Keratinocyte (primary cell): ENCODE measurements around the gene MBTPS1.

Experiments used
- EZH2 ChIP-seq: IDR thresholded peaks from one replicate; pipeline ENCODE4 v1.6.1; 2012; ENCODE audit warnings: inconsistent platforms, mild to moderate bottlenecking, low read length, moderate library complexity
- TF ChIP-seq, protein P1 (sequence below), 3 experiments: IDR thresholded peaks in 1 of 3; conservative IDR thresholded peaks in 1 of 3; optimal IDR thresholded peaks in 1 of 3; 2 replicates in 2 of 3; 3 replicates in 1 of 3; pipeline versions ENCODE3 to v1.5.1; 2011; ENCODE audit warnings: low read length in 3 of 3, mild to moderate bottlenecking in 3 of 3, moderate library complexity in 2 of 3, control low read depth in 1 of 3, inconsistent platforms in 1 of 3; ENCODE audit not compliant: insufficient read depth in 2 of 3; ENCODE audit errors: extremely low read depth in 1 of 3

DNA sequence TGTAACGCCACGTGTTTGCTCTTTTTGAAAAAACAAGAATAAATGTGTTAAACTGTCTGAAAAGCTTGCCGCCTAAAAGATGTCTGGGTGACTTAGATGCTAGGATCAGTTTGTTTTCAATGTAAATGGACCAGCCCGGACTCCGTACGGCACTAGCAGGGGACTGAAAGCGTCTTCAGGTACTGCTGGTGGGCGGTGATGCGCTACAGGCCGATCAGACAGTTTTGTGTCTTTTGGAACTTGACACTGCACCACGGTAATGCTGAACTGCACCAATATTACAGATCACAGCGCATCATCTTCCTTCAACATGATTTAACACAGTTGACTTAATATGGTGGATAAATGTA, 727 bp upstream of the MBTPS1 start:
- TF ChIP-seq, protein P1, sequence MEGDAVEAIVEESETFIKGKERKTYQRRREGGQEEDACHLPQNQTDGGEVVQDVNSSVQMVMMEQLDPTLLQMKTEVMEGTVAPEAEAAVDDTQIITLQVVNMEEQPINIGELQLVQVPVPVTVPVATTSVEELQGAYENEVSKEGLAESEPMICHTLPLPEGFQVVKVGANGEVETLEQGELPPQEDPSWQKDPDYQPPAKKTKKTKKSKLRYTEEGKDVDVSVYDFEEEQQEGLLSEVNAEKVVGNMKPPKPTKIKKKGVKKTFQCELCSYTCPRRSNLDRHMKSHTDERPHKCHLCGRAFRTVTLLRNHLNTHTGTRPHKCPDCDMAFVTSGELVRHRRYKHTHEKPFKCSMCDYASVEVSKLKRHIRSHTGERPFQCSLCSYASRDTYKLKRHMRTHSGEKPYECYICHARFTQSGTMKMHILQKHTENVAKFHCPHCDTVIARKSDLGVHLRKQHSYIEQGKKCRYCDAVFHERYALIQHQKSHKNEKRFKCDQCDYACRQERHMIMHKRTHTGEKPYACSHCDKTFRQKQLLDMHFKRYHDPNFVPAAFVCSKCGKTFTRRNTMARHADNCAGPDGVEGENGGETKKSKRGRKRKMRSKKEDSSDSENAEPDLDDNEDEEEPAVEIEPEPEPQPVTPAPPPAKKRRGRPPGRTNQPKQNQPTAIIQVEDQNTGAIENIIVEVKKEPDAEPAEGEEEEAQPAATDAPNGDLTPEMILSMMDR (optimal IDR thresholded peaks at IDR 0.05 in 1 of 3, IDR thresholded peaks at IDR 0.05 in 1 of 3, conservative IDR thresholded peaks at IDR 0.05 in 1 of 3; ENCODE audit: extremely low read depth in 1 of 3, insufficient read depth in 2 of 3, low read length in 3 of 3), result no peak
- TF ChIP-seq EZH2, result no peak
